K562 (cell line): ENCODE measurements around the gene SPIRE1. TPM values are rescaled to one million over a fixed set of nuclear protein-coding genes. Genes with fewer than 3 reads are reported as not detected.

Experiments used
- NCOA2 ChIP-seq, 2 experiments: fragments of 450-650 bp; IDR thresholded peaks; 2 replicates each; pipeline ENCODE4 v1.6.1; 2018; ENCODE audit warnings: mild to moderate bottlenecking in 2 of 2, moderate library complexity in 1 of 2; ENCODE audit not compliant: partially characterized antibody in 2 of 2
- NR2C1 ChIP-seq, 2 experiments: fragments of 450-650 bp; IDR thresholded peaks; 2 replicates each; pipeline ENCODE4 v1.6.1; 2017; ENCODE audit warnings: mild to moderate bottlenecking in 2 of 2, antibody characterized with exemption in 1 of 2, inconsistent platforms in 1 of 2, missing compliant biosample characterization in 1 of 2, missing genetic modification characterization in 1 of 2
- TEAD1 ChIP-seq, 2 experiments: fragments of 450-650 bp in 1 of 2; sonication (generic) in 1 of 2; formaldehyde crosslinking; IDR thresholded peaks; 2 replicates each; pipeline versions ENCODE4 v1.4.0 to v1.8.0; 2020 to 2022; ENCODE audit warnings: mild to moderate bottlenecking in 2 of 2, missing genetic modification reagents in 1 of 2
- ZNF311 ChIP-seq: fragments of 250-450 bp; sonication (Bioruptor Pico); IDR thresholded peaks from 2 replicates; pipeline ENCODE4 v1.4.0; 2020; ENCODE audit warnings: mild to moderate bottlenecking, moderate library complexity
- polyA plus RNA-seq, 8 experiments: library from polyadenylated mRNA; depleted of rRNA in 4 of 8; stranded (reverse) in 5 of 8; unstranded in 3 of 8; fragments of >200 nt; fragmentation: Nextera tagmentation in 2 of 8; fragmentation: Illumina TruSeq in 1 of 8; extraction: Ambion mirVana in 2 of 8; extraction: Trizol in 1 of 8; gene quantifications; 2 replicates each; pipeline versions ENCODE4 v1.2.1 to v1.2.3, GENCODE V29; 2011 to 2014; ENCODE audit warnings: inconsistent platforms in 1 of 8, missing spikeins in 1 of 8
- total RNA-seq, 7 experiments: library from RNA; depleted of rRNA in 6 of 7; stranded (reverse); fragments of >200 nt in 6 of 7; fragmentation: Illumina TruSeq in 2 of 7; extraction: Trizol in 2 of 7; gene quantifications; 2 replicates each; pipeline versions ENCODE4 v1.2.1 to v1.2.3, GENCODE V29; 2011 to 2021; ENCODE audit warnings: low replicate concordance in 1 of 7
- TF ChIP-seq, protein P1 (sequence below): fragments of 200-600 bp; sonication (generic); IDR thresholded peaks from one replicate; pipeline ENCODE4 v1.6.1; 2012; ENCODE audit warnings: mild to moderate bottlenecking, low read depth, low read length, inconsistent platforms
- TF ChIP-seq, protein P2 (sequence below): sonication (generic); formaldehyde crosslinking; IDR thresholded peaks from 2 replicates; pipeline ENCODE4 v1.8.0; 2022; ENCODE audit warnings: mild to moderate bottlenecking, missing genetic modification reagents
- TF ChIP-seq, protein P3 (sequence below): fragments of 450-650 bp; IDR thresholded peaks from 2 replicates; pipeline ENCODE4 v1.6.1; 2014; ENCODE audit warnings: low read depth, mild to moderate bottlenecking, moderate library complexity, borderline replicate concordance

SPIRE1 gene
- total and polyA plus RNA-seq, 9 of the 15 experiments (the other 6 are each of a cell fraction or from before 2014, with no cell fraction given) = 2.9 to 14.0 (median 10.2) TPM

DNA sequence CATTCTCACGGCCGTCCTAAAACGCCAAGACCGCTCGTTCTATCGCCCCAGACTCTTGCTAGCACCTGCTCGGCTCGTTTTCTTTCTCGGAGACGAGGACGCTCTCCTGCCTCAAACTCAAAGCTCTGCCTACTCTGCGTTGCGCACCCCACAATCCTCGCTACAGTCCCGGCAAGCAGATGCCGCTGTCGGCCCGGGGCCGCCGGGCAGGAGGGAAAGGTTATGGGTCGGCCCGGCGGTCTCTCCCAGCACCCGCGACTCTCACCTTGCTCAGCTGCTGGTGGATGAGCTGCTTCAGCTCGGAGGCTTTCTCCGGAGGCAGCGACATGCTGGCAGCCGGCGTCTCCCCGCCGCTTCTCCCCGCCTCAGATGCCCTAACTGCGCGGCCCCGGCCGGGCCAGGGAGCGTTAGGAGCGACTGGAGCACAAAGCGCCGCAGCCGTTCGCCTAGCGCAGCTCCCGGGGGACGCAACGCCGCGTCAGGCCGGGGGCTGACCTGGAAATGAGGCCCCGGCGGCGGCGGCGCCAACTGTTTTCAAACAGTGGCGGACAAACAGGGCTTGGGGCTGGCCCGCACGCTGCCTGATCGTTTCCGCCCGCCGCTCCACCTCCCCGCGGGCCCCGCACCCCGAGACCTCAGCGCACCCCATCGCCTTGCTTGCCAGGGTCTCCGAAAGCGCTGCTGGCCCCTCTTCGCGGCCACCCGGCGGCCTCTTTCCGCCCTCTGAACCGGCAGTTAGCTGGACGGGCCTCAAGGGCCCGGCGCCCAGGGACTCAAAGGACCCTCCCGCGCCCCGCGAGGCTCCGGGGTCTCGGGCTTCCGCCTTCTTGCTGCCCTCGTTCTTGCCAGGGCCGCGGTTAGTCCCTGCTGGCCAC is 44.6 kb upstream of the SPIRE1 start, which contains the start of the genes CEP76 and PSMG2 (continued):
- peak in 1 of 2 experiments; percentile 99 for TF ChIP-seq NCOA2 (IDR thresholded peaks at IDR 0.05; ENCODE audit: partially characterized antibody in 2 of 2)
- TF ChIP-seq, protein P1, sequence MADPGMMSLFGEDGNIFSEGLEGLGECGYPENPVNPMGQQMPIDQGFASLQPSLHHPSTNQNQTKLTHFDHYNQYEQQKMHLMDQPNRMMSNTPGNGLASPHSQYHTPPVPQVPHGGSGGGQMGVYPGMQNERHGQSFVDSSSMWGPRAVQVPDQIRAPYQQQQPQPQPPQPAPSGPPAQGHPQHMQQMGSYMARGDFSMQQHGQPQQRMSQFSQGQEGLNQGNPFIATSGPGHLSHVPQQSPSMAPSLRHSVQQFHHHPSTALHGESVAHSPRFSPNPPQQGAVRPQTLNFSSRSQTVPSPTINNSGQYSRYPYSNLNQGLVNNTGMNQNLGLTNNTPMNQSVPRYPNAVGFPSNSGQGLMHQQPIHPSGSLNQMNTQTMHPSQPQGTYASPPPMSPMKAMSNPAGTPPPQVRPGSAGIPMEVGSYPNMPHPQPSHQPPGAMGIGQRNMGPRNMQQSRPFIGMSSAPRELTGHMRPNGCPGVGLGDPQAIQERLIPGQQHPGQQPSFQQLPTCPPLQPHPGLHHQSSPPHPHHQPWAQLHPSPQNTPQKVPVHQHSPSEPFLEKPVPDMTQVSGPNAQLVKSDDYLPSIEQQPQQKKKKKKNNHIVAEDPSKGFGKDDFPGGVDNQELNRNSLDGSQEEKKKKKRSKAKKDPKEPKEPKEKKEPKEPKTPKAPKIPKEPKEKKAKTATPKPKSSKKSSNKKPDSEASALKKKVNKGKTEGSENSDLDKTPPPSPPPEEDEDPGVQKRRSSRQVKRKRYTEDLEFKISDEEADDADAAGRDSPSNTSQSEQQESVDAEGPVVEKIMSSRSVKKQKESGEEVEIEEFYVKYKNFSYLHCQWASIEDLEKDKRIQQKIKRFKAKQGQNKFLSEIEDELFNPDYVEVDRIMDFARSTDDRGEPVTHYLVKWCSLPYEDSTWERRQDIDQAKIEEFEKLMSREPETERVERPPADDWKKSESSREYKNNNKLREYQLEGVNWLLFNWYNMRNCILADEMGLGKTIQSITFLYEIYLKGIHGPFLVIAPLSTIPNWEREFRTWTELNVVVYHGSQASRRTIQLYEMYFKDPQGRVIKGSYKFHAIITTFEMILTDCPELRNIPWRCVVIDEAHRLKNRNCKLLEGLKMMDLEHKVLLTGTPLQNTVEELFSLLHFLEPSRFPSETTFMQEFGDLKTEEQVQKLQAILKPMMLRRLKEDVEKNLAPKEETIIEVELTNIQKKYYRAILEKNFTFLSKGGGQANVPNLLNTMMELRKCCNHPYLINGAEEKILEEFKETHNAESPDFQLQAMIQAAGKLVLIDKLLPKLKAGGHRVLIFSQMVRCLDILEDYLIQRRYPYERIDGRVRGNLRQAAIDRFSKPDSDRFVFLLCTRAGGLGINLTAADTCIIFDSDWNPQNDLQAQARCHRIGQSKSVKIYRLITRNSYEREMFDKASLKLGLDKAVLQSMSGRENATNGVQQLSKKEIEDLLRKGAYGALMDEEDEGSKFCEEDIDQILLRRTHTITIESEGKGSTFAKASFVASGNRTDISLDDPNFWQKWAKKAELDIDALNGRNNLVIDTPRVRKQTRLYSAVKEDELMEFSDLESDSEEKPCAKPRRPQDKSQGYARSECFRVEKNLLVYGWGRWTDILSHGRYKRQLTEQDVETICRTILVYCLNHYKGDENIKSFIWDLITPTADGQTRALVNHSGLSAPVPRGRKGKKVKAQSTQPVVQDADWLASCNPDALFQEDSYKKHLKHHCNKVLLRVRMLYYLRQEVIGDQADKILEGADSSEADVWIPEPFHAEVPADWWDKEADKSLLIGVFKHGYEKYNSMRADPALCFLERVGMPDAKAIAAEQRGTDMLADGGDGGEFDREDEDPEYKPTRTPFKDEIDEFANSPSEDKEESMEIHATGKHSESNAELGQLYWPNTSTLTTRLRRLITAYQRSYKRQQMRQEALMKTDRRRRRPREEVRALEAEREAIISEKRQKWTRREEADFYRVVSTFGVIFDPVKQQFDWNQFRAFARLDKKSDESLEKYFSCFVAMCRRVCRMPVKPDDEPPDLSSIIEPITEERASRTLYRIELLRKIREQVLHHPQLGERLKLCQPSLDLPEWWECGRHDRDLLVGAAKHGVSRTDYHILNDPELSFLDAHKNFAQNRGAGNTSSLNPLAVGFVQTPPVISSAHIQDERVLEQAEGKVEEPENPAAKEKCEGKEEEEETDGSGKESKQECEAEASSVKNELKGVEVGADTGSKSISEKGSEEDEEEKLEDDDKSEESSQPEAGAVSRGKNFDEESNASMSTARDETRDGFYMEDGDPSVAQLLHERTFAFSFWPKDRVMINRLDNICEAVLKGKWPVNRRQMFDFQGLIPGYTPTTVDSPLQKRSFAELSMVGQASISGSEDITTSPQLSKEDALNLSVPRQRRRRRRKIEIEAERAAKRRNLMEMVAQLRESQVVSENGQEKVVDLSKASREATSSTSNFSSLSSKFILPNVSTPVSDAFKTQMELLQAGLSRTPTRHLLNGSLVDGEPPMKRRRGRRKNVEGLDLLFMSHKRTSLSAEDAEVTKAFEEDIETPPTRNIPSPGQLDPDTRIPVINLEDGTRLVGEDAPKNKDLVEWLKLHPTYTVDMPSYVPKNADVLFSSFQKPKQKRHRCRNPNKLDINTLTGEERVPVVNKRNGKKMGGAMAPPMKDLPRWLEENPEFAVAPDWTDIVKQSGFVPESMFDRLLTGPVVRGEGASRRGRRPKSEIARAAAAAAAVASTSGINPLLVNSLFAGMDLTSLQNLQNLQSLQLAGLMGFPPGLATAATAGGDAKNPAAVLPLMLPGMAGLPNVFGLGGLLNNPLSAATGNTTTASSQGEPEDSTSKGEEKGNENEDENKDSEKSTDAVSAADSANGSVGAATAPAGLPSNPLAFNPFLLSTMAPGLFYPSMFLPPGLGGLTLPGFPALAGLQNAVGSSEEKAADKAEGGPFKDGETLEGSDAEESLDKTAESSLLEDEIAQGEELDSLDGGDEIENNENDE = no peak
- TF ChIP-seq NR2C1 (IDR thresholded peaks at IDR 0.05) = no peak
- peak; percentile 69 for TF ChIP-seq NR2C1 (tag; IDR thresholded peaks at IDR 0.05)
- TF ChIP-seq, protein P2, sequence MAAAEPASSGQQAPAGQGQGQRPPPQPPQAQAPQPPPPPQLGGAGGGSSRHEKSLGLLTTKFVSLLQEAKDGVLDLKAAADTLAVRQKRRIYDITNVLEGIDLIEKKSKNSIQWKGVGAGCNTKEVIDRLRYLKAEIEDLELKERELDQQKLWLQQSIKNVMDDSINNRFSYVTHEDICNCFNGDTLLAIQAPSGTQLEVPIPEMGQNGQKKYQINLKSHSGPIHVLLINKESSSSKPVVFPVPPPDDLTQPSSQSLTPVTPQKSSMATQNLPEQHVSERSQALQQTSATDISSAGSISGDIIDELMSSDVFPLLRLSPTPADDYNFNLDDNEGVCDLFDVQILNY (CRISPR knock-in tag) = 0 out of 2 replicates have a peak, but pooled peaks have one; percentile 61
- no peak for TF ChIP-seq ZNF311
- TF ChIP-seq, protein P3, sequence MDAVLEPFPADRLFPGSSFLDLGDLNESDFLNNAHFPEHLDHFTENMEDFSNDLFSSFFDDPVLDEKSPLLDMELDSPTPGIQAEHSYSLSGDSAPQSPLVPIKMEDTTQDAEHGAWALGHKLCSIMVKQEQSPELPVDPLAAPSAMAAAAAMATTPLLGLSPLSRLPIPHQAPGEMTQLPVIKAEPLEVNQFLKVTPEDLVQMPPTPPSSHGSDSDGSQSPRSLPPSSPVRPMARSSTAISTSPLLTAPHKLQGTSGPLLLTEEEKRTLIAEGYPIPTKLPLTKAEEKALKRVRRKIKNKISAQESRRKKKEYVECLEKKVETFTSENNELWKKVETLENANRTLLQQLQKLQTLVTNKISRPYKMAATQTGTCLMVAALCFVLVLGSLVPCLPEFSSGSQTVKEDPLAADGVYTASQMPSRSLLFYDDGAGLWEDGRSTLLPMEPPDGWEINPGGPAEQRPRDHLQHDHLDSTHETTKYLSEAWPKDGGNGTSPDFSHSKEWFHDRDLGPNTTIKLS = peak; percentile 78
- peak in 1 of 2 experiments; percentile 50; a peak in 2 of 4 replicates for TF ChIP-seq TEAD1 (CRISPR knock-in tag; IDR thresholded peaks at IDR 0.05)
